Ureter (tissue), 1 donor: Measurements from ENCODE around the gene MIA2. TPM values are rescaled to one million over a fixed set of nuclear protein-coding genes. Genes with fewer than 3 reads are reported as not detected.
"Not testable (repeated sequence)": the region's sequence is repeated elsewhere in the genome, so short reads cannot be mapped to it uniquely, and the experiment has no call there.

Experiments
- DNase-seq: peaks from one replicate; pipeline ENCODE4 v3.0.0-alpha.2; 2020; ENCODE audit warnings: low spot score
- total RNA-seq: library from RNA; stranded (reverse); gene quantifications from one replicate; pipeline ENCODE4 v1.2.4, GENCODE V29; 2023
- donor health status: DM: yes; HTN: yes; CAD: no.

Gene MIA2
- 29.5 TPM for total RNA-seq

- DNase-seq, result no peak
Observed at GRCh38 chr14:39233680-39234326, at the start of gene MIA2. Gene MIA2 (plus strand): TSS chr14:39233915. CDS start chr14:39234115, 200 bp downstream.

GRCh38 chr14:39184628-39185255, 49.0 kb upstream of the MIA2 start:
- DNase-seq, result no peak

- DNase-seq, result no peak
Observed at GRCh38 chr14:39185256-39186049, 48.3 kb upstream of the MIA2 start.

- no peak for DNase-seq
Observed at GRCh38 chr14:39186941-39187525, 46.7 kb upstream of the MIA2 start.

GRCh38 chr14:39203659-39204606, 29.8 kb upstream of the MIA2 start:
- no peak for DNase-seq

- DNase-seq, result not testable (repeated sequence)
Observed at GRCh38 chr14:39207430-39207829, 26.3 kb upstream of the MIA2 start.

- no peak for DNase-seq
Observed at GRCh38 chr14:39211109-39211741, 22.5 kb upstream of the MIA2 start.

DNA sequence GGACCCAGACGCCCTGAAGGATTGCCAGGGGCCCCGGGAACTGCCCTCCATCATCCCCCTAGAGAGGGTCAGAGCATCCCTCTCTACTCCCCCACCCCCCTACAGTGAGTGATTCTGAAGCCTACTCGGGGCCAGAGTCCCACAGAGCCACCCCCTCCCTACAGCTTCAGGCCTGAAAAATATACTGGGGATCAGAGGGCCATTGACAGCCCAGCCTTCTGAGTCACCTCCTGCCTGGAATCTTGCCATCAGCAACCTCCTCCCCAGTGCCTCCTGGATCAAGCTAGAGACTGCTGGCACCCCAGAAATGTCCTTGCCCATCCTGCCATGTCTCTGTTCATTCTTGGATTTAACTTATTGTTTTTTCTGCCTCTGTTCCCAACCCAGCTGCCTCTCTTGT, 21.7 kb upstream of the MIA2 start:
- no peak for DNase-seq

DNA sequence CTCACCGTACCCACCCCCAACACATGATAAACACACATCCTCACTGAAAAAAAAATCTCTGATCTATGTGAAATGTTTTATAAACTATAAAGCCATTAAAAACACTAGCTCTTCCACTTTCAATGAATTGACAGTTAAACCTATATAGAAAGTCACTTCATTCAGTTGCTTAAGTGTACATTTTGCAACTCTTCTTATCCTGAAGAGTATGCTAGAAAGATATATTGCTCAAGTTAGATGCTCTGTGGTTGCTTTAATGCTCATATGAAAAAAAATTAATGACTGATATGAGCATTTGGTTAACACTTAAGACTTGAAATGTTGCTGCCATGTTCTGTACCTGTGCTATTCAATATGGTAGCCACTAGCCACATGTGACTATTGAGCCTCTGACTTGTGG, 21.0 kb upstream of the MIA2 start:
- no peak for DNase-seq

DNA sequence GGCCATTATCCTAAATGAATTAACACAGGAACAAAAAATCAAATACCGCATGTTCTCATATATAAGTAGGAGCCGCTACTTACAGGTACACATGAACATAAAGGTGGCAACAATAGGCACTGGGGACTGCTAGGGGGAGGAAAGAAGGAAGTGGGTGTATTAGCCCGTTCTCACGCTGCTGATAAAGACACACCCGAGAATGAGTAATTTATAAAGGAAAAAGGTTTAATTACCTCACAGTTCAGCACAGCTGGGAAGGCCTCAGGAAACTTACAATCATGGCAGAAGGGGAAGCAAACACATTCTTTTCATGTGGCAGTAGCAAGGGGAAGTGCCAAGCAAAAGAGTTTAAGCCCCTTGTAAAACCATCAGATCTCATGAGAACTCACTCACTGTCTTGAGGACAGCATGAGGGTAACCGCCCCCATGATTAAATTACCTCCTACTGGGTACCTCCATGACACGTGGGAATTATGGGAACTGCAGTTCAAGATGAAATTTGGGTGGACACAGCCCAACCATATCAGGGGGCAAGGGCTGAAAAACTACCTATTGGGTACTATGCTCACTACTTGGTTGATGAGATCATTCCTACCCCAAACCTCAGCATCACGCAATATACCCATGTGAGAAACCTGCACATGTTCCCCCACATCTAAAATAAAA, 16.4 kb upstream of the MIA2 start:
- no peak for DNase-seq

DNA sequence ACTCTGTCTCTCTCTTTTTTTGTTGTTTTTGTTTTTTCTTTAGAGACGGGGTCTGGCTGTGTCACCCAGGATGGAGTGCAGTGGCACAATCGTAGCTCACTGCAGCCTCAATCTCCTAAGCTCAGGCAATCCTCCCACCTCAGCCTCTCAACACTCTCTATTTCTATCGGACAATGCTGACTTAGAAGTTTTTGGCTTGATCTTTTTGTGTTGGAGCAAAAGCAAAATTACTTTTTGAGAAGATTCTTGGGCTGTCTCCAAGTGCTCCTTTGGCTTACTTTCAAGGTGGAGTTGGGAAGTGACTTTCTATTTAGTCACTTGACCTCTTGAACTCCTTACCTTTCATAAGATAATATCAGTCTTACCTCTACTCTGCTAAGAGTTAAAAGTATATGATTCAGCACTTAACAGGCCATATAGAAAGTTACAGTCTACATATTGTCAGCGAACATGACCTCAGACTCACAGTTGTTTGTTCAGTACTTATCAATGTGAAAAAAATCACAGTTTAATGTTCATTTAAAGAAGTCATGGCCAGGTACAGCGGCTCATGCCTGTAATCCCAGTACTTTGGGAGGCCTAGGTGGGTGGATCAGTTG, 15.4 kb upstream of the MIA2 start:
- DNase-seq, result no peak

- DNase-seq, result no peak
Observed at GRCh38 chr14:39219075-39219499, 14.6 kb upstream of the MIA2 start.

- DNase-seq, result not testable (repeated sequence)
Observed at GRCh38 chr14:39220473-39220872, 13.2 kb upstream of the MIA2 start.

DNA sequence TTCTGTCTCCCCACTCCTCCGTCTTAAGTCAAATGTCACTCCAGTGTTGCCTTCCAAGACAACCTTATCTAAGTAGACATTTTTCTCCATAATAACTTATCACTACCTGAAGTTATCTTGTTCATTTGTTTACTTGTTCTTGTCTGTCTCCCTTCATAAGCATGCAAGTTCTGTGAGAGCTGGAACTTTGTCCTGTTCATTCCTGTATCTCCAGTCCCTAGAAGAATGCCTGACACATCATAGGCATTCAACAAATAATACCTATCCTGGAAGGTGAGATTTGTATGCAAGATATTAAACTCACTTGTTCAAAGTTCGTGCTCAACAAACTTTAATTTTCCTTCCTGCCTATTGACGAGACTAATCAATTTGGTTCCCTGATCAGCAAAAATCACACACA, 5.7 kb upstream of the MIA2 start:
- DNase-seq, result no peak

DNA sequence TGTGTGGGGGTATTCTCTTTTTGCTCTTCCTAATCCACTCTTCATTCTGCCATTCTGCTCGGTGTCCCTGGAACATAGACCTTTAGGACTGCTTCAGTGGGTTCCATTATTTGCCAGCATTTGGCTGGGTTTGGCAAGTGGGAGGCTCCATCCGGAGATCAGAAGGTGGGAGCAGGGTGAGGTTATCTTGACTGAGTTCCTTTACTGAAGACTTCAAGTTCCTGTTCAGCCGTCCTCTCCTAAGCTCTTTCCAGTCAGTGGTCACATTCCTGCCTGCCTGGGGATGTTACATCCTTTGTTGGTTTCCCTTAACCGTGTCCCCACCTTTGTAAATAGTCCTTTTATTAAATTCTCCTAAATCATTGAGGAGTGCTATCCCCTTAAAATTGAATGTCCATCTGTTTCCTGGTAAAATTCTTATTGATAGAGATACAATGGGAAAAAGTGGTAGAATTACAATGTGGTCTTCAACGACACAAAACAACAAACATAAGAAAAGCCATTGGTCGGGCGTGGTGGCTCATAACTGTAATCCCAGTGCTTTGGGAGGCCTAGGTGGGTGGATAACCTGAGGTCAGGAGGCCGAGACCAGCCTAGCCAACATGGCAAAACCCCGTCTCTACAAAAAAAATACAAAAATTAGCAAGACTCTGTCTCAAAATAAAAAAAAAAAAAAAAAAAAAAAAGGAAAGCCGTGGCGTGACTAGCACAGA, 5.0 kb upstream of the MIA2 start:
- DNase-seq, result no peak

- no peak for DNase-seq
Observed at GRCh38 chr14:39229222-39229543, 4.5 kb upstream of the MIA2 start.

- no peak for DNase-seq
Observed at GRCh38 chr14:39229601-39230110, 4.1 kb upstream of the MIA2 start.

DNA sequence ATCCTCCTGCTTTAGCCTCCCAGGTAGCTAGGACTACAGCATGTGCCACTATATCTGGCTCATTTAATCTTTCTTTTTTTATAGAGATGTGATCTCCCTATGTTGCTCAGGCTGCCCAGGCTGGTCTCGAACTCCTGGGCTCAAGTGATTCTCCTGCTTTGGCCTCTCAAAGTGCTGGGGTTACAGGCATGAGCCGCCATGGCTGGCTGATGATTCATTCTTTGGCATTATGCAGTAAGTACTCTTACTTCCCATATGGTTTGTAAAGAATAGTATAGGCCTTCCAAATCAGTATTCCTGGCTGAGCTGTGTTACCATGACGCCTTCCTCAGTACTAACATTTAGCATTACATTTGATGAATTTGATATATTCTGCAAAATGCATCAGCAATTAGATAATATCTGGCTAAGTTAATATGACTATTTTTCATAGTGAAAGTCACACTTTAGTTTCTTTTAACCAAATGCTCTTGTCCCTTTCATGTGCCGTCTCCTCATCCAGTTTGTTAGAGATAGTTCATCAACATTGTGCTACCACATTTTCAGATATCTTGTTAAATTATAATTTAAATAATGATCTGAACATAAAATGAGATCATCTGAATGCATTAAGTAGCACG, 3.2 kb upstream of the MIA2 start:
- DNase-seq, result no peak
